NCI-H2196 treated with DMSO at 0.1 percent for 48 hours (cell line): Measurements from ENCODE around the gene WNT11.
"Not testable (repeated sequence)": the region's sequence is repeated elsewhere in the genome, so short reads cannot be mapped to it uniquely, and the experiment has no call there.

Source experiments
- DNase-seq: peaks from one replicate; lab custom pipeline; 2025; ENCODE audit not compliant: unreplicated experiment; lab: John Stamatoyannopoulos, UW

The WNT11 gene

DNA sequence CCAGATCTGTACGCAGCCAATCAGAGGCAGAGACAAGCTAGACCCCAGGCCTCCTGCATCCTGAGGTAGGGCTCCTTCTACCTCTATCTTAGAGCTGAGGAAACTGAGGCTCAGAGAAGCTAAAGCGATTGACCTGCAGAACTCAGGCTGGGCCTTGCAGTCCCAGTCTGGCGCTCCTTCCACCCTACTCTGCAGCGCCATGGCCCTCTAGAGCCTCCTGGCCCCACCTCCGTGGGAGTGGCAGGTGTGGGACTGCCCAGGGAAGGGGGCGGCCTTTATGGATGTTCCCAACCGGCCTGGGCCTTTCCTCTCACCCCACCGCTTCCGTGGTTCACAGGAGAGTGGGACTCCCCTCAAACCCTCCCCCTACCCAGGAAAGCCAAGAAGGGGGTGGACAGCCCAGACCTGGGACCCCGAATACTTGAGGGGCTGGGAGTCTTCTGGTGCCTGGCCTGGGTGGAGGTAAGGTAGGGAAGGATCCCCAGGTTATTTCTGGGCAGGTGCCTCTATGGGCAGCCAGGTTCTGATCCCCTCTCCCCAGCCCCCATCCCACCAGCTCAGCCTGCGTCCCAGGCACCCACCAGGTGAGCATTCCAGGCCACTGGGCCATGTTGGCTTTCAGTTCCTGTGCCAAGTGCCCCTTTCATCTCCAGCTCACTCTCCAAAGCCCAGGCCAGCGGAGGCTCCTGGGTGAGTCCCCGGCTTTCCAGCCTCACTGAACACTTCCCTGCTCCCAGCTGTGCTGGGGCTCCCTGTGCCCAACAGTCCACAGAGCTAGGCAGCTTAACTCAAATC, 3.0 kb downstream of the WNT11 start:
- no peak for DNase-seq

DNA sequence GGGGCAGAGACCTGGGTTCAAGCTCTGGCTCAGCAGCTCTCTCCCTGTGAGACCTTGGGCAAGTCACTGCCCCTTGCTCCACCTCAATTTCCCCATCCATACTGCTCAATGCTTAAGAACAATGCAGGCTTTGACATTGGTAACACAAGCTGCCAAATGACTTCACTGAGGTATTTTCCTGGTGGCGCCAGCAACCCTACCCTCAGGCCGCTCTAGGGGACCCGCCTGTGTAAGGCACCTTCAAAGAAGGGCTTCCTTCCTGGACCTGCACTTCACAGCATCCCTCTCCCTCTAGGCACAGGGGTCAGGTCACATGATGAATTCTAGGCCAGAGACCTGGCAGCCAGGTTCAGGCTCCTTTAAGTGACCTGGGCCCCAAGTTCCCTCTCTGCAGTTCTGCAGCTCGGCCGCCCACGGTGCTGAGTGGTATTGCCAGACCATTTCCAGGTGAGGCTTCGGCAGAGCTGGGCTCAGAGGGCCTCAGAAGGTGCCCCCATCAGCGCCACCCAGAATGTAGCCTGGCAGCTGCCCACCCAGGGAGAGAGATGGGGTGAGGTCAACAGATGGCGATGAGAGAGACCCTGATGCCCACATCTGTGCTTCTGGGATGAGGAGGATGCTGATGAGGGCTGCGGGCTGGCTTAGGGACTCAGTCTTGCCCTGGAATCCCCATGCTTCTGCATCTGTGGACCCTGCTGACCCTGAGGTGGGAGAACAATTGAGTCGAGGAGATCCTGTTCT, 4.5 kb downstream of the WNT11 start:
- DNase-seq: no peak

DNA sequence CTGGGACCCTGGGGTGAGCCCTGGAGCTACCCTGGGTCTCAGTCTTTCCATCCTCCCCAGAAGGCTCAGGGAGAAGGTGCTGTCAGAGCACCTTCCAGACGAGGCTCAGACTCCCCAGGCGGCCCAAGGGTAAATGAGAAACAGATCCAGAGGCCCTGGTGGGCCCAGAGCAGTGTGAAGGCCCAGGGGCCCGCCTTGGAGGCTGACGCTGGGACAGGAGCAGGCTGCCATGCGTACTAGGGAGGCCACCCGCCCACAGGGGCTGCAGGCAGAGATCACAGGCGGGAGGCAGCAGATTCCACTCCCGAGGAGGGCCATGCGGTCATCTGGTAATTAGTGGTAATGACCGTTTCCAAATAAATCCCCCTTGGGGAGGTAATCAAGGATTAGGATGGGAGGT, 5.2 kb downstream of the WNT11 start:
- no peak for DNase-seq

DNA sequence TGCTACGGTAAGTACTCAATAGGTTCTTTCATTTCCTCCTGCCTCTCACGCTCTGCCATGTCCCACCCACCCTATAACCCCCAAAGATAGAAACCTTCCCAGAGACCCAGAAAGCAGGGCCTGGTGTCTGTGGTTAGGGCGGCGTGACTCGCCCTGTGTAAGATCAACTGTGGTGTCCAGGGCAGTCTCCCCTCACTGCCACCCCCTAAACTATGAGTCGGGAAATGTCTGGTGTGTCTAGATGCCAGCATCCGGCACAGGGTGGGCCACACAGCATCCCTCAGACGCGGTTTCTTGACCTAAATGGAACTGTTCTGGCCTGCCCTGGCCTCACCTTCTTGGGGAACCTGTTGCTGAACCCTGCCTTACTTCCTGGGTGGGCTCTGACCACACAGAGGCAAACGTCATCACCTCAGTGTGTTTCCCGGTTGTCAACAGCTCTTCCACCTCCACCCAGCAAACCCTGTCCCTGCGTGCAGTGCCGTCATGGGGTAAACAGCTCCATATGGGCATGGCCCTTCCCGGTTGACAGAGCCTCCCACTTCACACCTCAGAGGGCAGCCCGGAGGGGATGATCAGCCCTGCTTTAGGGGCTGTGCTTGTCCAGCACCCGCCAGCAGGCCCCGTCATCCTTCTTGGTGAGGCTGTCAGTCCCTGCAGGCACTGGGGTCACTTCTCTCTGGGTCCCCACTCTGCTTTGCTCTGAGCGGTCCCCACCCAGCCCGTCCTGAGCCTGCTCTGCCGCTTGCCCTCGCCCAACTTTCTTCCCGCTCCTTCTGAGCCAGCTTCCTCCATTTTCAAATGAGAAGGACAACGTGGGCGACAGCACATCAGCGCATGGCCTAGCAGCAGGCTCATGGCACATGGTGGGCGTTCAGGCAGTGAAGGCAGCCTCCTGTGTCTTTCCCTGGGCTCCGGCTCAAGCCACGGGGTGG, 6.0 kb downstream of the WNT11 start:
- no peak for DNase-seq

DNA sequence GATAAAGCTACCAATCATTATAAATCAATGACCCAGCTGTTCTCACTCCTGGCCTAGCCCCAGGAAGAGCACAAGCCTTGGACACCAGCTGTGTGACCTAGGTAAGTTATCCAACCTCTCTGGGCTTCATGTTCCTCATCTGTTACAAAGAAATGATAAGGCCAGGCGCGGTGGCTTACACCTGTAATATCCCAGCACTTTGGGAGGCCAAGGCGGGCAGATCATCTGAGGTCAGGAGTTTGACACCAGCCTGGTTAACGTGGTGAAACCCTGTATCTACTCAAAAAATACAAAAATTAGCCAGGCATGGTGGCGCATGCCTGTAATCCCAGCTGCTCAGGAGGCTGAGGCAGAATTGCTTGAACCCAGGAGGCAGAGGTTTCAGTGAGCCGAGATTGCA, 7.6 kb downstream of the WNT11 start:
- DNase-seq: not testable (repeated sequence)

DNA sequence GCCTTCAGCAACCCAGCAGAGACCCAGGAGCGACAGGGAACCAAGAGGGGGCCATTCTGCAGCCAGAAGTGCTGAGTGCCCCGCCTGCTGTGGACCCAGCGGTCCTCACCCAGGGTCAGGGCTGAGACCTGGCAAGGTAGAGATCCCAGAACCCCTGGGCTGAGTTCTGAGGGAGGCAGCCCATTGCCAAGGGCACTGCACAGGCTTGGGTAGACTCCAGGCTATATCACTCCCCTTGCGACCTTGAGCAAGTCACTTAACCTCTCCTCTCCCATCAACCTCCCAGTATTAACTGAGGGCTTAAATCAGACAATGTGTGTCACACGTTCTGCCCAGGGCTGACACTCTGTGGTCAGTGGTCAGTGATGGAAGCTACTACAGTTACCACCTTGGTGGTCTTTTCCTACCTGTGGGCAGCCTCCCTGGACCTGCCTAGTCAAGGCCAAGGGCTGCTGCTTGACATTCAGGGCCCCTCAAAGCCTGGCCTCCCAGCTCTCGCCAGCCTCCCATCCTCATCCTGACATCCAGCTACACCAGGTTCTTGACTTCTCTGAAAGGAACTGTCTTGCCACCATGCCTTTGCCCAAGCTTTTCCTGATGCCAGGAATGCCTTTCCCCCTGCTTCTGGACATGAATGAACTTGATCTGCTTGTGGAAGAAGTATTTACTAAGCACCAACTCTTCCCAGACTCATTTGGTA, 8.2 kb downstream of the WNT11 start:
- no peak for DNase-seq

DNA sequence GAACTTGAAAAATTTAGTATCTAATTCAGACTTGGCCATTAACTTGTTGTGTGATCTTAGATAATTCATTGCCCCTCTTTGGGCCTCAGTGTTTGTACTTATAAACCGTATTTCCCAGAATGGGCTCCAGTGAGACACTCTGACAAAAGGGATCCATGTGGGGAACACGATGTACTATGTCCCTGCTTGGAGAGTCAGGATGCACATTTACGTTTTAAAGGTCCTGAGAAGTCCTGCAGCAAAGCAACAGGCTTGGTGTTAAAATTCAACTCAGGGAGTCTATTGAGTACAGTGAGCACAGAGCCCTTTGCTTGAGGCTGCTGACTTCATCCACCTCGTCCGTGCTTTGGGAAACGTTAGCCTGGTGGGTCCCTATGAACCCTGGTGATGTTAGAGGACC, 9.0 kb downstream of the WNT11 start:
- DNase-seq: no peak

DNA sequence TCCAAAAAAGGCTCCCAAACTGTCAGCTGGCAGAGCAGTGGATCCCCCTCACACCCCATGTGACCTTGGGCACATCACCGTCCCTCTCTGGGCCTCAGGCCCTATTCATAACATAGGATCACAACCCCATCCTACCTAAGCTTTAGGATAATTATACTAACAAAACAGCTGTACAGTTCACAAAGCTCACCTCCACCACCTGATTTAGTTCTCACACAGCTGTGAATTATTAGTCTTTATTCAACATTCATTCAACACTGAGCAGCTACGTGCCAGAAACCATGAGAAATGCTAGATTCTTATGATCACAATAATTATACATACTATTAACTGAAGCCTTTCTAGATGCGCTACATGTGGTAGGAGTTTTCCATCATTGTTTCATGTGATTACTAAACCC, 9.5 kb downstream of the WNT11 start:
- no peak for DNase-seq

DNA sequence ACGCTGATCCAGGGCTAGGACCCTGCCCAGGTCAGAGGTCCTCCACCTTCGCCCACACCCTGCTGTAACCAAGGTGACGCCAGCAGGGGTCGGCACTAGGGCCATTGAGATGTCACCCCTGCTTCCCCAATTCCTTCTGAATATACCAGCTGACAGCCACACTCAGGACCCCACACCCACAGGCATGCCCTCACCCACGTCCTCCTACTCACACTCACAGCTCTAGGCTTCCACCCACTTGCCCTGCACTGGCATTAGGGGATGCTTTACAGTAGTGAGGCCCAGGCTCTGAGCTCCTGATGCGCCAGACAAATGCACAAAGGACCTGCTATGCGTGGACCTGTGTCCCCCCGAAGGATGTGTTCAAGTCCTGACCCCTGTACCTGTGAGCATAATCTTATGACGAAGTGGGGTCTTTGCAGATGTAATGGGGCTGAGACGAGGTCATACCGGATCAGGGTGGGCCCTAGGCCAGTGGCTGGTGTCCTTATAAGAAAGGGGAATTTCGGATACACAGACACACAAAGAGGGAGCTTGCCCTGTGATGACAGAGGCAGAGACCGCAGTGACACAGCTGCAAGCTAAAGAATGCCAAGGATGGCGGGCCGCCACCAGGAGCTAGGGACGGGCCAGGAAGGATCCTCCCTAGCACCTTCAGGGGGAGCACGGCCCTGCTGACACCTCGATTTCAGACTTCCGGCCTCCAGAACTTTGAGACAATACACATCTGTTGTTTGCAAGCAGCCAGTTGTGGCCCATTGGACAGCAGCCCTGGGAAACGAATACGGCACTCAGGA, 11.2 kb downstream of the WNT11 start:
- no peak for DNase-seq

DNA sequence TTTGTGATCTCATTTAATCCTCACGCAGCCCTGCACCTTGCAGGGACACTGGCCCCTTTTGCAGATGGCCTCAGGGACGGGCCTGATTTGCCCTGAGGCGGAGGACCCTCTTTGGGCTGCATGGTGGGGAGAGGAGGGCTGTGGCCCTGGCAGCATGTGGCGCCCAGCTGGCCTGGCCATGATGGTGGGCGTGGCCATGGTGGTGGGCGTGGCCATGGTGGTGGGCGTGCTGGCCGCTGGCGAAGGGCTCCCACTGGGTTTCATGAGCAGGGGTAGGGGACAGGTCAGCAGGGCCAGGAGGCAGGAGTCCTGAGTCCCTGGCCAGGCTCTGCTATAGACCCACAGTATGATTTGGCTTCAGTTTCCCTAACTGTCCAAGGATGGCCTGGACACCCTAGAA, 13.1 kb downstream of the WNT11 start:
- DNase-seq: no peak

DNA sequence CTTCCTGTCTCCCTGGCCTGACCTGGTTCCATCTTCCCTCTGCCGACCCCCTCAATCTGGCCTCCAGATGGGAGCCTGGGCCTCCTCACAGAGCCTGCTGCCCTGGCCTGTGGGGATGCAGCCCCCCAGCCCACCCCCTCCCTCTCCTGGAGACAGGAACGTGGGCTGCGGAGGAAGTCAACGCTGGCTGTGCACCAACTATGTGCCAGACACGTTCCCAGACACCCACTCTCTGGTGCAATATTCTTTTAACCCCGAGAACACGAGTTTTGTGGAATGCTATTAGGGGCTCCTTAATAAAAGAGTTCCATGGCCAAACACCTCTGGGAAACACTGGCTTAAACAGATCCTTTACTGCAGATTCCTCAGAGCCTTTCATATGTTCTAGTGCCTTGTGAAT, 15.9 kb downstream of the WNT11 start:
- DNase-seq: no peak

DNA sequence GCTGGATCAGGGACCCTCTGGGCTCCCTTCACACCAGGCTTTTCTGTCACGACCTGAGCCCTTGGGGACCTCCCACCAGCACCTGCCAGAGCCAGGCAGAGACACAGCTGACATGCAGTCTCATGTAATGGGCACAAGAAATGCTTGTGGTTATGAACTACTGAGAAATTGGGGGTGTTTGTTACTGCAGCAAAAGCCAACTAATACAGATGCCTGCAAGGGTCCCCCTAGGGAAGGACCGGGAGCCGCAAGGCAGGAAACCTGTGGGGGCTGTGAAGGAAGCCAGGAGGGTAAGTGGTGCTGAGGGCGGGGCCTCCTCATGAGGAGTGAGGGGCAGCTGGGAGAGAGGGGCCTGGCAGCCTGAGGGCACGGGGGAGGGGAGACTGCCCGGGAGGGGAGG, 16.6 kb downstream of the WNT11 start:
- no peak for DNase-seq

DNA sequence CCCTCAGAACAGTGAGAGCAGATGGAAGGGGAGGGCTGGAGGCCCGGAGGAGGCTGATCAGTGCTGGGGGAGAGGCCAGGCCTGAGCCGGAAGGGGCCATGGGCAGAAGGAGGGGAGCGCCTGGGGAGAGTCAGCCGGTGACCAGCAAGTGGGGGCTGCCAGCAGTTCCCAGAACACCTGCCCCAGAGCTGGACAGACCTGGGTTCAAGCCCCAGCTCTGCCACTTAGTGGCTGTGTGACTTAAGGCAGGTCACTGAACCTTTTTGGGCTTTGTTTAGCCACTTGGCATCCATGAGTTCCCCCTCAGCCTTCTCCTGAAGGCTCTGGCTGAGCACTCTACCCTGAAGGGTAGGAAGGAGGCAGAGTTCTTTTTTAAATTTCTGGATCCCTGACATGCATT, 17.4 kb downstream of the WNT11 start:
- no peak for DNase-seq

DNA sequence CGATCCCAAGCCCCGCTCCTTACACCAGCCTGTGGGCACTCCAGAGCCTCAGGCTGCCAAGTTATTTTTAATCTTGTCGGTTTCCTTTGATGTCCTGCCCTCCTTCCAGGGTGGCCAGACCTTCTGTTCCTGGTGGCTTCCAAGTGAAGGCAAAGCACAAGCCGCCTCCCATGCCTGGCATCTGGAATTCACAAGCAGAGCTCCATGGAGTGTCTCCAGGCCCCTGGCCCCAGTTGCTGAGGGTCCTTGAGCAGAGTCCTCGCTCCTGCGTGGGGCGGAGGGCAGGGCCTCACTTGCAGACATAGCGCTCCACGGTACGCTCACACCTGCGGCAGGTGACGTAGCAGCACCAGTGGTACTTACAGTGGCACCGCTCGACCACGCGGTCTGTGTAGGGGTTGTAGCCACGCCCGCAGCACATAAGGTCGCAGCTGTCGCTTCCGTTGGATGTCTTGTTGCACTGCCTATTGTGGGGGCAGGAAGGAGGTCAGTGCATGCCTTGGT, 19.5 kb downstream of the WNT11 start:
- DNase-seq: no peak

DNA sequence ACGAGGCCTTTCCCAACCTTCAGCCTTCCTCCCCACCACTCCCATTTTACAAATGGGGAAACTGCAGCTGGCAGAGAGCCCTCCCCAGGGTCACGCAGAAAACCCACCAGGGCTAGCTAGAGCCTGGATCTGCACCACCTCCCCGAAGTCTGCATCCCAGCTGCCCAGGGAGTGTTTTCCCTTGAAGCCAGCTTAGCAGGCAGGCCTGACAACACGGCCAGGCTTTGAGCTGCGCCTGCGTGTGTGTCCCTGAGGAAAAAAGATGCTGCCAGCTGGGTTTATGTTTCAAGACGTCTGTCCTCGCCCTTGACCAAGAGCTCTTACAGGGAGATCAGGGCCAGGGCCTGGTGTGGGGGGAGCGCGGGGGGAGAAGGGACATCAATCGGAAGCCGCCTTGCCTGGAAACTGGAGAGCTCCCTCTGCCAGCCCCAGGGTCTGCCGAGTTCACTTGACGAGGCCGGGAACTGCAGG, 20.3 kb downstream of the WNT11 start:
- DNase-seq: no peak

DNA sequence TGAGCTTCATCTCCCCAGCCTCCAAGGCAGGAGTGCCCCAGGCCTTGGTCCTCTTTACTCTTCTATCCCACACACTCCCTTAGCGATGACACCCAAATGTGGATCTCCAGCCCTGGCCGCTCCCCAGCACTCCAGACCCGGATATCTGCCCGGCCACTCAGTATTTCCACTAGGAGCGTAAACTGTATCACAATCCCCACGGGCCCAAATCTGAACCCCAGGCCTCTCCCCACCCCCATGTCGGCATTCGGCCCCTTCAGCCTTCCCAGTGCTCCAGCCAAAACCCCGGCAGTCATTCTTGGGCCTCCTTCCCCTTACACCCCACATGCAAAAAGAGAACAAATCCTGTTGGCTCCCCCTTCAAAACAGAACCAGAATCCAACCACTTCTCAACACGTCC, 20.8 kb downstream of the WNT11 start:
- no peak for DNase-seq

DNA sequence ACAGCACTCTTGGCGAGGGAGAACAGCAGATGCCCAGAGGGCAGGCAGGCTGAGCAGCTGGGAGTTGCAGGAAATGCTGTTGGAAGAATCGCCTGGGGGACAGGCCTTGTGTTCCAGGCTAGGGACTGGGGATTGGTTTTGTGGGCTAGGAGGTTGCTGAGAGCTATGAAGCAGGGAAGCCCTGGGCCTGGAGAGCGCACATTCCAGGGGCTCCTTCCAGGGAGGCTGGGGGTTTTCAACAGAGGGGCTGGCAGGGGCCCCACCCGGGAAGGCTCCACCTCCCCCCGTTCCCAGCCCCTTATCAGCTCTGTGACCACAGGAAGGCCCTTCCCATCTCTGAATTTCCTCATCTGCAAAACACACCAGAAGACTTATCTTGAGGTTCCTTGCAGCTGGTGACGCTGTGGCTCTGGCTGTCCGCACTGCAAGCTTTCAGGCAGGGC, 21.7 kb downstream of the WNT11 start:
- DNase-seq: no peak

DNA sequence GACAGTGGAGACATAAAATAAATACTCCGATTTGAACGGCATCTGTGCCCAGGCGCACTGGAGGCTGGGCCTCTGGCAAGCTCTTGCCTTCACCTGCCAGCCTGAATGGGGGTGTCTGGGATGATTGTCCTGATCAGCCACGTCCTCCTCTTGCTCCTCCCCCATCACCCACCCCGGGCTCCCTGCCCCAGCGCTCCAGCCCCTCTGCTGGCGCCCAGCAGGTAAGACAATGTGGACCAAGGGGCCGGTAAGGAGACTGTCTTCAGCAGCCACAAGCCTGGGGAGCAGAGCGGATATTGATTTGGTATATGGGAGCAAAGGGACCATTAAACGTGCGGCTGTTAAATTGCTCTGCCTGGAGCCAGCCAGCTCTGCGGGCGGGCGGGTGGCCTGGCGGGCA, 24.9 kb downstream of the WNT11 start:
- no peak for DNase-seq

DNA sequence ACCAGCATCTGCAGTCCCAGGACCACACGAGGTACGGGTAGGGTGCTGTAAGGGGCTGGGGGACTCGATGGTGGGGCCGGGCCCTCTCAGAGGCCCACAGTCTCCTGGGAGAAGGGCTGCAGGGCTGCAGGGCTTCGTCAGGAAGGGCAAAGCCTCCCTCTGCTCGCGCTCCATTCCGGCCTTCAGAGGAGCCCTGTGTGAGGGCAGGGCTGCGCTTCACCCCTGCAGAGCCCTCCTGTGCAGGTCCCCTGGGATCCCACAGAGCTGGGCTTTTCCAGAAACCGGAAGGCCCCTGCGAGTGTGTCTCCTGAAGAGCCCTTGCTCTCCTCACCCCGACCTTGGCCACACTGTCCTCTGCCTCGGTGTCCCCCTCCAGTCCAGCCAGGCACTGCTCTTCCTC, 27.2 kb downstream of the WNT11 start:
- DNase-seq: no peak

DNA sequence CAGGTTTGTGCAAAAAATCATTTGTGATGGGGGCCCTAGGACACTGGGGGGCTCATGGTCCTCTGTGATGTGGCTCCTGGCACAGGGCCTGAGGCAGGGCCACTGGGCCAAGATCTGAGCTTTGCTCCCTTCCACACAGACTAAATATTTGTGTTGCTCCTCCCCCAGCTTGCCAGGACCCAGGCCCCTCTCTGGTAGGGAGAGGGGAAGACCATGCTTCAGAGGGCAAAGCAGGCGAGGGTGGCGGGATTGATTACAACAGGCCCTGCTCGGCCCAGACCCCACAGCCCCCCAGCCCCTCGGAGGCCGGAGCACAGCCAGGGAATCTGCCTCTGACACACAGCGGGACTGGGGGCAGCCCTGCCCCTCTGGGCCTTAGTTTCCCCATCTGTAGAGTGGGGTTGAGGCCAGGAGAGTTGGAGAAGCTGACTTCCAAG, 29.0 kb downstream of the WNT11 start:
- no peak for DNase-seq
